Fibroblast of mammary gland (primary cell): ENCODE results near the gene CDKL1.

Source experiments
- DNase-seq: peaks from one replicate; pipeline ENCODE4 v3.0.0-alpha.2; 2010; ENCODE audit warnings: low read depth
- H3K4me3 ChIP-seq: 2 replicates; pipeline ENCODE4 v1.5.1; 2011; ENCODE audit warnings: low read depth, mild to moderate bottlenecking, low read length, moderate library complexity; ENCODE audit not compliant: control insufficient read depth
- TF ChIP-seq, protein P1 (sequence below): conservative IDR thresholded peaks from 2 replicates; pipeline ENCODE4 v1.5.1; 2011; ENCODE audit warnings: low read depth, low read length, inconsistent platforms; ENCODE audit not compliant: control insufficient read depth, insufficient read depth

Gene CDKL1

DNA sequence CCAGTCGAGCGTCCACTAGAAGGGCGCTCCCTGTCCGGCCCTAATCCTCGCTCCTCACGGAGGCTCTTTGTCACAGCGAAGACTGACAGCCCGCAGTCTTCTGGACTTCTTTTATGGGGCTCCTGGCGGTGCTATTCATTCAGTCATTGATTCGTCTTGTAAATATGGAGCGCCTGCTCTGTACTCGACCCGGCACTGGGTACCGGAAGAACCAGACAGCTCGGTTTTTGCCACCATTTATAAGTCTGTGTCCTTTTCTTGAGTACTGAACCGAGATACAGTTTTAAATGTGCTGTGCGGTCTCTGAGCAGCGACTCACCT, 84.0 kb downstream of the CDKL1 start:
- TF ChIP-seq, protein P1, sequence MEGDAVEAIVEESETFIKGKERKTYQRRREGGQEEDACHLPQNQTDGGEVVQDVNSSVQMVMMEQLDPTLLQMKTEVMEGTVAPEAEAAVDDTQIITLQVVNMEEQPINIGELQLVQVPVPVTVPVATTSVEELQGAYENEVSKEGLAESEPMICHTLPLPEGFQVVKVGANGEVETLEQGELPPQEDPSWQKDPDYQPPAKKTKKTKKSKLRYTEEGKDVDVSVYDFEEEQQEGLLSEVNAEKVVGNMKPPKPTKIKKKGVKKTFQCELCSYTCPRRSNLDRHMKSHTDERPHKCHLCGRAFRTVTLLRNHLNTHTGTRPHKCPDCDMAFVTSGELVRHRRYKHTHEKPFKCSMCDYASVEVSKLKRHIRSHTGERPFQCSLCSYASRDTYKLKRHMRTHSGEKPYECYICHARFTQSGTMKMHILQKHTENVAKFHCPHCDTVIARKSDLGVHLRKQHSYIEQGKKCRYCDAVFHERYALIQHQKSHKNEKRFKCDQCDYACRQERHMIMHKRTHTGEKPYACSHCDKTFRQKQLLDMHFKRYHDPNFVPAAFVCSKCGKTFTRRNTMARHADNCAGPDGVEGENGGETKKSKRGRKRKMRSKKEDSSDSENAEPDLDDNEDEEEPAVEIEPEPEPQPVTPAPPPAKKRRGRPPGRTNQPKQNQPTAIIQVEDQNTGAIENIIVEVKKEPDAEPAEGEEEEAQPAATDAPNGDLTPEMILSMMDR, result no peak
- DNase-seq, result peak; percentile 50

DNA sequence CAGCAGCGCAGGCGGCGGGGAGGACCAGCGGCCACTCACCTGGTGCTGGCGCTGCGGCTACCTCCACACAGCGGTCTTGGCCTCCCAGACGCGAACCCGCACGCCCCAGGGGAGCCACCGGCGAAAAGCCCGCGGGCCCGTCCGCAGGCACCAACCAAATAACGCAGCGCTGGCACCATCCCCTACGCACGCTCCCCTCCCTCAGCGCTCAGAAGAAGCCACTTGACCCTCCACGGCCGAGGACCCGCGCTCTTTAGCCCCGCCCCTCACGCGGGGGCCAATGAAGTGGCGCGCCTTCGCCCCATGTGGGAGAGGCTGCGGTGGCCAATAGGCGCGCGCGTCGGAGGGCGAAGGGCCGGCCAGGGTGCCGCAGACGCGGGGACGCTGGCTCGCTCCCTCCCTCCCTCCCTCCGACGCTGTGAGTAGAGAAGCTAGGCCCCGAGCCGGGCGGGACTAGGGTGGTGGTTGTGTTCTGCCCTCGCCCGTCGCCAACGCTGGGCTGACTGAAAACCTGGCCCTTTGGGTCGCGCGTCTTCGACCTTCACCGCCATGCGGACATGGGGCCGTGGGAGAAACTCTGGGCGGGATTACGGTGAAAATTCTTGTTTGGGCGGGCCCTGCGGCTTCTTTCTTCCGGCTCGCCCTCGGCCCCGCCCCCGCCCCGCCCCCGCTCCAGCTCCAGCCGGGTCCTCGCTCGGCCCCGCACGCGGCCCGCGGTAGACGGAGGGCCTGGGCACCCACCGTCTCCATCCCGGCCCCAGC, 84.5 kb downstream of the CDKL1 start, which contains the start of the genes DMAC2L and L2HGDH:
TSS of gene DMAC2L (plus strand) at position 353 of the 762 bp plus-strand sequence. CDS start 9,164 bp downstream, outside the sequence.
TSS of gene L2HGDH (minus strand) at position 258 of the 762 bp plus-strand sequence. CDS start at position 179, 79 bp downstream.
- H3K4me3 ChIP-seq, result peak within 1 kb of the TSS; percentile 81
- TF ChIP-seq, protein P1, result no peak
- peak; percentile 81 for DNase-seq

More for the DNA sequence above, 84.0 kb downstream of the CDKL1 start:
- peak overlapping the region; percentile 81 for H3K4me3 ChIP-seq

DNA sequence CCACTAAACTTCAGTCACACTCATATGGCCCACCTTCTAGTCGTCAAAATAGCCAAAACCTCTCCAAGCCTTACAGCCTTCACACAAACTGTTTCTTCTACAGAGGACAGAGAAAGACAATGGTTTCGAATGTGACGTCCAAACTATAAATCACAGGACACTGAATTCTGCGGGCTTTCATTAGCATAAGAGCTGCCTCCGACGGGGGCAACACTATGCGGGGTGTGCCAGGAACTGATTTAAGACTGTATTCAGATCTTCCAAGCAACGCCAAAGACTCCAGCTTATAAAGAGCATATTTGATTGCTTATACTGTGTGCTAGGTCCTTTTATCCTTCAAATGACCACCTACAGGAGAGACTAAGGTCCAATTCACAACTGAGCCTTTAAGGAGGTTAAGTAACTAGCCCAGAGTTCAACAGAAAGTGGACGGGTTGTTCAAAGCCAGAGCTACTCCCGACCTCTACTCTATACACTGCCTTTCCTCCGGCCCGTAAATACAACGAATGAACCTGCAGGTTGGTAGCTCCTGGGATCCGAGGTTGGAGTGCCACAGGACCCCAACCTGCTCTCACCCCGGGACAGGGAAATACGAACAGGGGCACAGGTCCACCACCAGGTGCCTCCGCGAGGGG, 85.2 kb downstream of the CDKL1 start:
- no peak for DNase-seq
- H3K4me3 ChIP-seq, result peak overlapping the region; percentile 81
- TF ChIP-seq, protein P1, result peak; percentile 25

DNA sequence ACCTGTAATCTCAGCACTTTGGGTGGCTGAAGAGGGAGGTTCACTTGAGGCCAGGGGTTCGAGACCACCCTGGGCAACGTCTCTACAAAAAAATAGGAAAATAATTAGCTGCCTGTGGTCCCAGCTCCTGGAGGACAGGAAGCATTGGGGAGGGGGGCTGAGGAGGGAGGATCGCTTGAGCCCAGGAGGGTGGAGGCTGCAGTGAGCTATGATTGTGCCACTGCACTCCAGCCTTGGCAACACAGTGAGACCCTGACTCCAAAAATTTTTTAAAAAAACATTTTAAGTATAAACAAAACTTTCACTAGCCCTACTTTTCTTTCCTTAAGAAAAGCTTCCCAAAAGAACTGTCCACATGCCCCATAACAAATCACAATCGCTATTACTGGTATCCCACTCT, 86.2 kb downstream of the CDKL1 start:
- TF ChIP-seq, protein P1, result no peak
- H3K4me3 ChIP-seq, result no peak overlapping the region

DNA sequence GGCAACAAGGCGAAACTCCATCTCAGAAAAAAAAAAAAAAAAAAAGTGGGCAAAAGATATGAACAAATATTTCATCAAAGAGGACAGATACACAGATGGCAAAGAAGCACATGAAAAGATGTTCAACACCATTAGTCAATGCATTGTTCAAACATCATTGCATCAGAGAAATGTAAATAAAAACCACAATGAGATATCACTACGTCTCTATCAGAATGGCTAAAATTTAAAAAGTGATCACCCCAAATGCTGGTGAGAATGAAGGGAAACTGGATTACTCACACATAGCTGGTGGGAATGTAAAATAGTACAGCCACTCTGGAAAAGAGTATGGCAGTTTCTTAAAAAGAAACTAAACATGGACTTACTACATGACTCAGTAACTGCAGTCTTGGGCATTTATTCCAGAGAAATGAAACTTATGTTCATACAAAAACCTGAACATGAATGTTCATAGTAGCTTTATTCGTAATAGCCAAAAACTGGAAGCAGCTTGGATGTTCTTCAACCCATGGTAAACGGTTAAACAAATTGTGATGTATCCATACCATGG, 88.2 kb downstream of the CDKL1 start:
- no peak overlapping the region for H3K4me3 ChIP-seq
- TF ChIP-seq, protein P1, result no peak
- DNase-seq, result no peak

More for the DNA sequence above, 86.2 kb downstream of the CDKL1 start:
- no peak for DNase-seq

DNA sequence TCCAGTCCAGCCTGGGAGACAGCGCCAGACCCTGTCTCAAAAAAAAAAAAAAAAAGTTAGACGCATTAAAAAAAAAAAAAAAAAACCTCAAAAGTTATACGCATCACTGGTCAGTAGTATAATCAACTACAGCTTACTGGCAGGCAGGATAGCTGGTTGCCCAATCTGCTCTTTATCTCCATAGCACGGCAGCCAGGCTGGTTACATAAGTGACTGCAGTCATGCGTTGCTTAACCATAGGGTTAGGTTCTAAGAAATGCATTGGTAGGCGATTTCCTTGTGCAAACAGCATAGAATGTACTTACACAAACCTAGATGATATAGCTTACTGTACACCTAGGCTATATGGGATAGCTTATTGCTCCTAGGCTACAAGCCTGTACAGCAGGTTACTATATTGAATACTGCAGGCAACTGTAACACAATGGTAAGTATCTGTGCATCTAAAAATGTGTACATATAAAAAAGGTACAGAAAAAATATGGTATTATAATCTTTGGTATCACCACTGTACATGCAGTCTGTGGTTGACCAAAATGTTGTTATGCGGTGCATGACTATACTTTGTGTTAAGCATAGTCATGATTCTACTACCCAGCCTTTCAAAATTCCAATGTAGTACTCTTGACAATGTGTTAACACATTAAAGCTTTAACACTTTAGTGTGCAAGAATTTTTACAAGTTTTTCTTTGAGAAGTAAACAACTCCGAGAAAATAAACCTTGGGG, 92.8 kb downstream of the CDKL1 start:
- DNase-seq, result no peak
- TF ChIP-seq, protein P1, result no peak
- H3K4me3 ChIP-seq, result no peak overlapping the region
